Pancreas (tissue), 10 donors: Measurements from ENCODE around the gene SRRM1. TPM values are rescaled to one million over a fixed set of nuclear protein-coding genes. Genes with fewer than 3 reads are reported as not detected.
"Not testable (repeated sequence)": the region's sequence is repeated elsewhere in the genome, so short reads cannot be mapped to it uniquely, and the experiment has no call there.

Experiments
- ATAC-seq, 4 donors: fragments of 200-7000 bp; cut with Tn5 transposase; one replicate each; pipeline versions ENCODE4 v1.8.0 to v1.9.1; 2020; ENCODE audit warnings: mild to moderate bottlenecking in 4 of 4, moderate library complexity in 4 of 4
- DNase-seq, 6 donors: peaks; one replicate each; pipeline ENCODE4 v3.0.0-alpha.2; 2020
- FAIRE-seq: peaks from 2 replicates; lab custom pipeline; 2012; peaks lifted over from hg19 to GRCh38; lab: Jason Lieb, UNC
- H3K27ac ChIP-seq, 4 donors: fragments of 200-600 bp; sonication (generic); 1 replicate in 3 of 4; 2 replicates in 1 of 4; pipeline versions ENCODE4 v1.5.0 to v1.8.0; 2020
- H3K27me3 ChIP-seq, 4 donors: fragments of 200-600 bp; one replicate each; pipeline ENCODE4 v1.8.0; 2021
- H3K36me3 ChIP-seq, 3 donors: fragments of 200-600 bp; sonication (generic) in 1 of 3; one replicate each; pipeline versions ENCODE4 v1.5.0 to v1.8.0; 2020 to 2021
- H3K4me1 ChIP-seq, 3 donors: fragments of 200-600 bp; one replicate each; pipeline ENCODE4 v1.8.0; 2021
- H3K4me3 ChIP-seq, 4 donors: fragments of 200-600 bp; sonication (generic) in 2 of 4; one replicate each; pipeline versions ENCODE4 v1.5.0 to v1.8.0; 2020 to 2021
- H3K9me3 ChIP-seq, 4 donors: fragments of 200-600 bp; one replicate each; pipeline ENCODE4 v1.8.0; 2021
- WGBS, 2 donors: extraction: QIAGEN DNeasy Blood & Tissue Kit; methylation state at CpG; one replicate each; pipeline ENCODE4 v1.1.7; 2013; 5-methylcytosine and 5-hydroxymethylcytosine counted together
- intact Hi-C, 3 donors: fragments of 100-400 bp; cut with DNase I; formaldehyde crosslinking; loops; one replicate each; pipeline versions ENCODE4 v1.11.1 to v1.14.2; 2022
- polyA plus RNA-seq, 2 donors: library from polyadenylated mRNA; stranded (reverse); fragments of 200-250 nt; gene quantifications; one replicate each; pipeline ENCODE4 v1.2.3, GENCODE V29; 2013
- total RNA-seq, 6 donors: library from RNA; stranded (reverse); fragmentation: NEBNext Ultra II Directional in 4 of 6; extraction: Animal tissue kit (Norgen Biotek cat#: 25700) in 4 of 6; gene quantifications; one replicate each; pipeline versions ENCODE4 v1.2.1 to v1.2.4, GENCODE V29; 2021 to 2023
- TF ChIP-seq, protein P1 (sequence below), 4 donors: fragments of 200-600 bp; sonication (generic) in 3 of 4; IDR thresholded peaks; one replicate each; pipeline versions ENCODE4 v1.5.0 to v1.8.0; 2021; ENCODE audit warnings: antibody characterized with exemption in 4 of 4
- donor health status: healthy with polysubstance abuse.
- donor health status: DM: no; HTN: no; CAD: no; lungs with moderate emphysema.
- donor health status: DM: no; HTN: no; CAD: no.
- donor health status: control.
- donor health status: control.
- donor health status: Bipolar disorder and iron deficiency.
- donor health status: DM: yes; HTN: yes; CAD: no.
- donor health status: DM: no; HTN: no; CAD: no.
- donor health status: DM: no; HTN: no; CAD: no.
- donor health status: DM: yes; HTN: yes; CAD: no.

SRRM1 gene
- total and polyA plus RNA-seq, 8 donors, result 34.3 to 71.3 (median 55.3) TPM

DNA sequence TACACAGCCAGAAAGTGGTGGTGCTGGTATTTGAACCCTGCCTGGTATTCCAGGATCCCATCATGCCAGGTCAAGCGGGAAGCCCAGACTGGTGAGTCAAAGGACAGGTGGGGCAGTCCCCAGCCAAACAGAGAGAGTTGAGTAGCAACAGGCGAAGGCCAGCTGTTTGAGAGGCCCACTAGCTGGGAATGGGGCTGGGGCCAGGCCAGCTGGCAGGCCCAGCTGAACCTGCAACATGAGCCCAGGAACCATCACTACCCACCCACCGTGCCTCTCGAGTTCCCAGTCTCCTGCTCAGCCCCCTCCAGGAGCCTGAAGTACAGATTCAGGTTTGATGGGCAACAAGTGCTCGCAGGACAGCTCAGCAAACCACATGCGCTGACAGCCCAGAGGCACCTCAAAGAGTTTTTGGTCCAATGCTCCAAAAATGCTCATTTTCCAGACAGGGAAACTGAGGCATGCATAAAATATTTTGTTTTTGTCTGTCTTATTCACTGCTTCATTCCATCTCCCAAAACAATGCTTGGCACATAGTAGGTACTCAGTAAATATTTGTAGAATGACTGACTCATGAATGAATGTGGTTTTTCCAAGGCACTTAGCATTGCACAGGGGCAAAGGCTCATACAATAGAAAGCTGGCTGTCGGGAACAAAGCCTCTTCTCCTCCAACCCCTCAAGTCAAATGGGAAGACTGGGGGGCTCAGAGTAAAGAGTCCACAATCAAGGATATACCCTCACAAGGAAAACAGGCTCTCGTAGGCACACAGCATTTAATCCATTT is 59.6 kb downstream of the SRRM1 start:
- H3K27me3 ChIP-seq, result no peaks in the 10 kb centered on the region
- intact Hi-C loops, result no loop called here
- 78 to 86% methylated on average over 8 of the region's 8 CpGs for WGBS, 2 donors
- H3K27ac ChIP-seq, result no peak overlapping the region
- TF ChIP-seq, protein P1, sequence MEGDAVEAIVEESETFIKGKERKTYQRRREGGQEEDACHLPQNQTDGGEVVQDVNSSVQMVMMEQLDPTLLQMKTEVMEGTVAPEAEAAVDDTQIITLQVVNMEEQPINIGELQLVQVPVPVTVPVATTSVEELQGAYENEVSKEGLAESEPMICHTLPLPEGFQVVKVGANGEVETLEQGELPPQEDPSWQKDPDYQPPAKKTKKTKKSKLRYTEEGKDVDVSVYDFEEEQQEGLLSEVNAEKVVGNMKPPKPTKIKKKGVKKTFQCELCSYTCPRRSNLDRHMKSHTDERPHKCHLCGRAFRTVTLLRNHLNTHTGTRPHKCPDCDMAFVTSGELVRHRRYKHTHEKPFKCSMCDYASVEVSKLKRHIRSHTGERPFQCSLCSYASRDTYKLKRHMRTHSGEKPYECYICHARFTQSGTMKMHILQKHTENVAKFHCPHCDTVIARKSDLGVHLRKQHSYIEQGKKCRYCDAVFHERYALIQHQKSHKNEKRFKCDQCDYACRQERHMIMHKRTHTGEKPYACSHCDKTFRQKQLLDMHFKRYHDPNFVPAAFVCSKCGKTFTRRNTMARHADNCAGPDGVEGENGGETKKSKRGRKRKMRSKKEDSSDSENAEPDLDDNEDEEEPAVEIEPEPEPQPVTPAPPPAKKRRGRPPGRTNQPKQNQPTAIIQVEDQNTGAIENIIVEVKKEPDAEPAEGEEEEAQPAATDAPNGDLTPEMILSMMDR (IDR thresholded peaks at IDR 0.05), result no peak
- no peaks in the 10 kb centered on the region for H3K36me3 ChIP-seq
- DNase-seq (no peak), ATAC-seq (no peak), FAIRE-seq (no peak)
- H3K4me3 ChIP-seq, result no peak overlapping the region
- no peaks in the 10 kb centered on the region for H3K4me1 ChIP-seq
- no peaks in the 10 kb centered on the region for H3K9me3 ChIP-seq

DNA sequence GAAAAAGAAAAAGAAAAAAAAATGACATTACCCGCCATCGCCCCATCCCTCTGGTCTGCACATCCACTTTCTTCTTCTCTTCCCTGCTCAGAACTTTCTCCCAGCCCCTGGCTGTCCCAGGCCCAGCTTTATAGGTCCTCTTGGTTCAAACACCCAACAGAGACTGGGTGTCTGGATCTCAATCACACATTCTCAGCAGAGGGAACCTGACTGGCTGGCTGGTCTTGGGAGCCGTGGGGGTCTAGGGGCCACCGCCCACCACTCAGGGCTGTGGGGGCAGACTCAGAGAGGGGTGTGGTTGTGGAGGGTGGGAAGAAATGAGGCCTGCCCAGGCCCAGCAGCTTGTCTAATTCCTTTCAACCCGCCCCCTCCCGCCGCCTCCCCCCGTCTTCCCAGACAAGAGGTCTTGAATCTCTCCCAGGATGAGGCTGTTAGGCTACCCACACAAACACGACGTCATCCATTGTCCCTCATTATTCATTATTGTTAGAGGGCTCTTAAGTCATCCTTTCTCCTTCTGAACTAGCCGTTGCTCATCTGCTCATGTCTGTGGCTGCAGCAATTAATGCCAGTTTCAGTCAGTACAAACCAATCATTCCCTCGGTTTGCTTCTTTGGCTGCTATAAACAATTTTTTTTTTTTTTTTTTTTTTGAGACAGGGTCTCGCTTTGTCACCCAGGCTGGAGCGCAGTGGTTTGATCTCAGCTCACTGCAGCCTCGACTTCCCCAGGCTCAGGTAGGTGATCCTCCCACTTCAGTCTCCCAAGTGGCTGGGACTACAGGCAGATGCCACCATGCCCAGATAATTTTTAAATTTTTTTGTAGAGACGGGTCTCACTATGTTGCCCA is 61.5 kb downstream of the SRRM1 start:
- H3K9me3 ChIP-seq, result no peaks in the 10 kb centered on the region
- TF ChIP-seq, protein P1 (IDR thresholded peaks at IDR 0.05), result no peak
- no peak overlapping the region for H3K4me3 ChIP-seq
- peak overlapping the region in 3 of 4 donors; percentile 13 to 81 (median 74) for H3K27ac ChIP-seq
- no peak for DNase-seq
- FAIRE-seq, result no peak
- no peak for ATAC-seq
- intact Hi-C loops, result no loop called here
- no peaks in the 10 kb centered on the region for H3K36me3 ChIP-seq
- no peaks in the 10 kb centered on the region for H3K4me1 ChIP-seq
- WGBS, 2 donors, result 86 to 87% methylated on average over 15 to 16 of the region's 16 CpGs
- no peaks in the 10 kb centered on the region for H3K27me3 ChIP-seq

DNA sequence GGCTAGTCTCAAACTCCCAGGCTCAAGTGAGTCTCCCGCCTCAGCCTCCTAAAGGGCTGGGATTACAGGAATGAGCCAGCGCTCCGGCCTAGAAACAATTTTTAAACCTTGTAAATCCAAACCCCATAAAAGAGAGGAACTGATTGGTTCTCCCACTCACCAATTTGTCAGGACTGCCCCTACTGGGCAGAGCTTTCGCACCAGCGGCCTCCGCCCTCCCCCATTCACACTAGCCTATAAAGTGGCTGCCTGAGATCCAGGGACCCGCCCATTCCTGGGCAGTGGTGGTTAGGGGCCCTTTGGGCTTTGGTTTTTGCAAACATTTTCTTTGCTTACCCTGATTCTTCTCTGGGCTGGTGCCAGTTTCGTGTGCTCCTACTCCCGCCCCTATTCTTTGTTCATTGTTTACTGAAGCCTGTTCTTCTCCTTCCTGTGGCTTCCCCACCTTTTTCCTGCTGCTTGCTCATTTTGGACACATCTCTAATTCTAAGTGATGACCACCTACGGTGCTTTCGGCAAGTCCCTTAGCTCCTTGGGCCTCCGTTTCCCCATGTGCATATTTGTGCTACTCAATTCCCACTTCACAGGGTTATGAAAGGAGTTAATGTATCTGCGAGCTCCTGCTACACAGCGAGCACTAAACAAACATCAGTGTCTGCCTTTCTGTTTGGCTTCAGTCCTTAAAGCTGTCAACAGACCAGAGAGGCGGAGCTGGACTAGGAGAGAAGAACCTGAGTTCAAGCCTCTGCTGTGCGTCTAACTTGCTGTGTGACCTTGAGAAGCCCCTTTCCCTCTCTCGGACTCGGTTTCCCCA is 62.4 kb downstream of the SRRM1 start:
- Histone ChIP-seq H3K4me1 (no peaks in the 10 kb centered on the region), H3K9me3 (no peaks in the 10 kb centered on the region), H3K27me3 (no peaks in the 10 kb centered on the region), H3K27ac (peak overlapping the region; percentile 13 to 81 (median 46)), H3K36me3 (no peaks in the 10 kb centered on the region), H3K4me3 (peak overlapping the region in 2 of 4 donors; percentile 2 to 34)
- FAIRE-seq (no peak), DNase-seq (peak; percentile 71 to 83 (median 74)), ATAC-seq (peak; percentile 97 to 98 (median 97))
- 26 to 27% methylated on average over 18 of the region's 18 CpGs for WGBS, 2 donors
- TF ChIP-seq, protein P1 (IDR thresholded peaks at IDR 0.05), result no peak
- intact Hi-C loops, result no loop called here

DNA sequence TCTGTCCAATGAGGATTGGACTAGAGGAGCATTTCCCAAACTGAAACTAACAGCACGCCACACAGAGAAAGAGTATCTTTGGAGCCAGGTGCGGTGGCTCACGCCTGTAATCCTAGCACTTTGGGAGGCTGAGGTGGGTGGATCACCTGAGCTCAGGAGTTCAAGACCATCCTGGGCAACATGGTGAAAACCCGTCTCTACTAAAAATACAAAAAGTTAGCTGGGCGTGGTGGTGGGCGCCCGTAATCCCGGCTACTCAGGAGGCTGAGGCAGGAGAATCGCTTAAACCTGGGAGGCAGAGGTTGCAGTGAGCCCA is 62.9 kb downstream of the SRRM1 start:
- WGBS, 2 donors, result 83 to 84% methylated on average over 9 of the region's 9 CpGs
- not testable (repeated sequence) for DNase-seq, ATAC-seq

DNA sequence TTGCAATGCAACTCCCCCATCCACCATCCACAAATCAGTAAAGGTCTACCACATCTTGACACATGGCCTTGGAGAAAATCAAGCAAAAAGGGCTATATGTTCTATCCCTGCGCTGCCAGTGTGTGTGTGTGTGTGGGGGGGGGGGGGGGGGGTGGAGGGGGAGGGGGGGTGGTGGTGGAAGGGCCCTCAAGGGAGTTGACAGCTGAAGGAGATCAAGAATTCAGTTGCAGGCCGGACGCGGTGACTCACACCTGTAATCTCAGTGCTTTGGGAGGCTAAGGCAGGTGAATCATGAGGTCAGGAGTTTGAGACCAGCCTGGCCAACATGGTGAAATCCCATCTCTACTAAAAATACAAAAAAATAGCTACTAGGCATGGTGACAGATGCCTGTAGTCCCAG is 64.6 kb downstream of the SRRM1 start:
- Histone ChIP-seq H3K4me3 (no peak overlapping the region), H3K36me3 (no peaks in the 10 kb centered on the region), H3K4me1 (peaks cover 0 to 3% (median 0%) of the 10 kb centered on the region in 3 donors), H3K9me3 (no peaks in the 10 kb centered on the region), H3K27ac (no peak overlapping the region), H3K27me3 (no peaks in the 10 kb centered on the region)
- intact Hi-C loops, result no loop called here
- ATAC-seq (no peak), FAIRE-seq (no peak), DNase-seq (no peak)
- TF ChIP-seq, protein P1 (IDR thresholded peaks at IDR 0.05), result no peak
- 53 to 74% methylated on average over 3 to 4 of the region's 4 CpGs for WGBS, 2 donors

More for the DNA sequence above, 62.9 kb downstream of the SRRM1 start:
- H3K27me3 ChIP-seq, intact Hi-C loops, H3K4me1 ChIP-seq, H3K36me3 ChIP-seq, H3K9me3 ChIP-seq, FAIRE-seq: not testable (repeated sequence)
- H3K27ac ChIP-seq, result peak overlapping the region; percentile 13 to 81 (median 46)
- H3K4me3 ChIP-seq, result peak overlapping the region in 2 of 4 donors; percentile 2 to 34
